Trophoblast cell (in vitro differentiated cells and primary cell): ENCODE data around the gene PDCD2.

Experiments
- DNase-seq, 2 donors: peaks; one replicate each; pipeline ENCODE4 v3.0.0-alpha.2; 2016
- H2AFZ ChIP-seq: 2 replicates; pipeline ENCODE4 v1.6.1; 2013; ENCODE audit warnings: low read length, moderate library complexity, mild to moderate bottlenecking; ENCODE audit not compliant: insufficient read depth, poor library complexity
- H2AK5ac ChIP-seq: 2 replicates; pipeline ENCODE4 v1.6.1; 2013; ENCODE audit warnings: mild to moderate bottlenecking, low read length
- H2BK120ac ChIP-seq: 2 replicates; pipeline ENCODE4 v1.6.1; 2013; ENCODE audit warnings: low read length, mild to moderate bottlenecking, moderate library complexity; ENCODE audit not compliant: insufficient read depth, poor library complexity
- H2BK12ac ChIP-seq: 2 replicates; pipeline ENCODE4 v1.6.1; 2013; ENCODE audit warnings: mild to moderate bottlenecking, low read length, moderate library complexity
- H2BK5ac ChIP-seq: 2 replicates; pipeline ENCODE4 v1.6.1; 2013; ENCODE audit warnings: low read length, low read depth, moderate library complexity, mild to moderate bottlenecking; ENCODE audit not compliant: poor library complexity
- H3K14ac ChIP-seq: 2 replicates; pipeline ENCODE4 v1.6.1; 2013; ENCODE audit warnings: mild to moderate bottlenecking, low read length
- H3K18ac ChIP-seq: 2 replicates; pipeline ENCODE4 v1.6.1; 2013; ENCODE audit warnings: mild to moderate bottlenecking, low read length
- H3K23ac ChIP-seq: 2 replicates; pipeline ENCODE4 v1.6.1; 2013; ENCODE audit warnings: low read length
- H3K27ac ChIP-seq: 2 replicates; pipeline ENCODE4 v1.5.1; 2013; ENCODE audit warnings: low read depth, mild to moderate bottlenecking, inconsistent platforms, low read length, moderate library complexity
- H3K27me3 ChIP-seq: 2 replicates; pipeline ENCODE4 v1.6.1; 2013; ENCODE audit warnings: inconsistent platforms, mild to moderate bottlenecking, low read length, moderate library complexity; ENCODE audit not compliant: insufficient read depth
- H3K36me3 ChIP-seq, 2 experiments: 1 replicate in 1 of 2; 2 replicates in 1 of 2; pipeline ENCODE4 v1.6.1; 2013; ENCODE audit warnings: low read length in 2 of 2, mild to moderate bottlenecking in 2 of 2, moderate library complexity in 1 of 2; ENCODE audit not compliant: insufficient read depth in 2 of 2, control insufficient read depth in 1 of 2
- H3K4ac ChIP-seq: 2 replicates; pipeline ENCODE4 v1.6.1; 2013; ENCODE audit warnings: low read depth, mild to moderate bottlenecking, low read length, moderate library complexity
- H3K4me1 ChIP-seq, 2 experiments: 1 replicate in 1 of 2; 2 replicates in 1 of 2; pipeline ENCODE4 v1.6.1; 2013; ENCODE audit warnings: low read length in 2 of 2, mild to moderate bottlenecking in 2 of 2, moderate library complexity in 1 of 2; ENCODE audit not compliant: insufficient read depth in 2 of 2, control insufficient read depth in 1 of 2
- H3K4me2 ChIP-seq: 2 replicates; pipeline ENCODE4 v1.6.1; 2013; ENCODE audit warnings: inconsistent platforms, mild to moderate bottlenecking, low read length, moderate library complexity
- H3K4me3 ChIP-seq: 2 replicates; pipeline ENCODE4 v1.5.1; 2013; ENCODE audit warnings: mild to moderate bottlenecking, low read depth, low read length, inconsistent platforms
- H3K79me1 ChIP-seq: one replicate; pipeline ENCODE4 v1.6.1; 2013; ENCODE audit warnings: low read length
- H3K79me2 ChIP-seq: 2 replicates; pipeline ENCODE4 v1.6.1; 2013; ENCODE audit warnings: low read length, mild to moderate bottlenecking; ENCODE audit not compliant: control insufficient read depth, insufficient read depth, poor library complexity
- H3K9ac ChIP-seq: 2 replicates; pipeline ENCODE4 v1.6.1; 2013; ENCODE audit warnings: mild to moderate bottlenecking, low read length
- H3K9me3 ChIP-seq: 2 replicates; pipeline ENCODE4 v1.6.1; 2013; ENCODE audit warnings: low read depth, mild to moderate bottlenecking, control low read depth, inconsistent platforms, low read length; ENCODE audit not compliant: insufficient read depth
- H4K12ac ChIP-seq: 2 replicates; pipeline ENCODE4 v1.6.1; 2013; ENCODE audit warnings: low read depth, mild to moderate bottlenecking, low read length, moderate library complexity
- H4K8ac ChIP-seq: 2 replicates; pipeline ENCODE4 v1.6.1; 2013; ENCODE audit warnings: low read depth, mild to moderate bottlenecking, low read length, moderate library complexity
- H4K91ac ChIP-seq: one replicate; pipeline ENCODE4 v1.6.1; 2013; ENCODE audit warnings: low read depth, mild to moderate bottlenecking, low read length, moderate library complexity
- WGBS: extraction: QIAGEN DNeasy Blood & Tissue Kit; methylation state at CpG from one replicate; pipeline ENCODE4 v1.1.7; 2013; ENCODE audit warnings: missing lambda C conversion rate; ENCODE audit not compliant: insufficient read length, insufficient coverage; ENCODE audit errors: extremely low coverage; 5-methylcytosine and 5-hydroxymethylcytosine counted together

Gene PDCD2

DNA sequence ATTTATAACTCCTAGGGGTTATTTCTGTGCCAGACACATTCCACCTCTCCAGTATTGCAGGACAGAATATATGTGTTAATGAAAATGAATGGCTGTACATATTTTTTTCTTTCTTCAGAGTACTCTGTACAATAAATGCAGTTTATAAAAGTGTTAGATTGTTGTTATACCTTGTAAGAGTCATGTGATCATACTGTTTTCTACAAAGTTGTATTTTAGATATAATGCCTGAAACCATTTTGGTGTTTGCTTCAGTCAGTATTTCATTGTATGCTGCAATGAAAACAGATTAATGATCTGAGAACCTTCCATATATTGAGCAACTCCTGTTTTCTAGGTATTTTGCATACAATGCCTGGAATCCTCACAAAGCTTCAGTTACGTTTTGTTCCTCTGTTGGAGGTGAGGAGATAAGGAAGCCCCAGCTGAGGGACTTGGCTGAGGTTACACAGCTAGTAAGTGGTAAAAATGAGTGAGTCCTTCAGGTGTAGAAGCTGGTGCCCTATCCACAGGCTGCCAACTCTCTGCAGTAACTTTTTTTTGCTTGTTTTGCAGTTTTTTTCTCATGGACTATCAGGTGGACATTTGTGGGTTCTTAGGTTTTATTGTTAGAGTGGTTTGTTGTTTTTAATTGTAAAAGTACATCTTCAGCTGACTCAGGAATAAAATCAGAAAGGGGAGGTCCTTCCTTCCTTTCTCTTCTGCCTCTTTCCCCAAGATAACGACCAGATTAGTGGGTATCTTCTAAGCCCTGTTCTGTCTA lies 11.6 kb downstream of the PDCD2 start:
- Histone ChIP-seq H3K23ac (no peak overlapping the region), H3K27me3 (no peaks in the 10 kb centered on the region), H2BK120ac (no peak overlapping the region), H3K18ac (no peak overlapping the region), H4K8ac (no peak overlapping the region), H3K4me3 (no peak overlapping the region), H2BK12ac (no peak overlapping the region), H3K14ac (no peak overlapping the region), H3K4me2 (no peak overlapping the region), H4K91ac (no peak overlapping the region), H2BK5ac (no peak overlapping the region), H3K9ac (no peak overlapping the region), H3K4me1 (no peaks in the 10 kb centered on the region), H3K36me3 (peaks cover 18 to 32% of the 10 kb centered on the region in 2 experiments), H3K27ac (no peak overlapping the region), H3K4ac (no peak overlapping the region), H2AFZ (no peak overlapping the region), H3K79me1 (no peaks in the 10 kb centered on the region), H3K9me3 (no peaks in the 10 kb centered on the region), H2AK5ac (no peak overlapping the region), H3K79me2 (no peaks in the 10 kb centered on the region), H4K12ac (no peak overlapping the region)
- WGBS = no CpG with 5 or more reads among the region's 2 CpGs
- DNase-seq = no peak

- Histone ChIP-seq H2BK12ac (no peak overlapping the region), H3K79me2 (no peaks in the 10 kb centered on the region), H3K23ac (no peak overlapping the region), H3K9me3 (no peaks in the 10 kb centered on the region), H4K12ac (no peak overlapping the region), H2BK120ac (no peak overlapping the region), H3K36me3 (peaks cover 20 to 26% of the 10 kb centered on the region in 2 experiments), H3K27ac (no peak overlapping the region), H3K14ac (no peak overlapping the region), H4K8ac (no peak overlapping the region), H2BK5ac (no peak overlapping the region), H3K4me2 (no peak overlapping the region), H4K91ac (no peak overlapping the region), H2AK5ac (no peak overlapping the region), H2AFZ (no peak overlapping the region), H3K4me1 (no peaks in the 10 kb centered on the region), H3K4ac (no peak overlapping the region), H3K27me3 (no peaks in the 10 kb centered on the region), H3K9ac (no peak overlapping the region), H3K18ac (no peak overlapping the region), H3K4me3 (no peak overlapping the region), H3K79me1 (no peaks in the 10 kb centered on the region)
- peak in 1 of 2 donors; percentile 62 for DNase-seq
- no CpG with 5 or more reads among the region's 8 CpGs for WGBS
These were observed 19.4 kb downstream of the PDCD2 start for GRCh38 chr6:170564936-170565530.

- Histone ChIP-seq H3K18ac (no peak overlapping the region), H3K23ac (no peak overlapping the region), H3K79me2 (peaks cover 1% of the 10 kb centered on the region), H3K9ac (no peak overlapping the region), H2BK120ac (no peak overlapping the region), H2BK12ac (no peak overlapping the region), H4K12ac (no peak overlapping the region), H3K4me1 (no peaks in the 10 kb centered on the region), H3K79me1 (no peaks in the 10 kb centered on the region), H4K8ac (no peak overlapping the region), H3K36me3 (peaks cover 9 to 17% of the 10 kb centered on the region in 2 experiments), H3K4me3 (no peak overlapping the region), H3K9me3 (no peaks in the 10 kb centered on the region), H2BK5ac (no peak overlapping the region), H3K4ac (no peak overlapping the region), H3K27me3 (no peaks in the 10 kb centered on the region), H2AK5ac (no peak overlapping the region), H4K91ac (no peak overlapping the region), H3K14ac (no peak overlapping the region), H3K4me2 (no peak overlapping the region), H2AFZ (no peak overlapping the region), H3K27ac (no peak overlapping the region)
- WGBS = no CpG with 5 or more reads among the region's 4 CpGs
- DNase-seq = no peak
These were observed 22.9 kb downstream of the PDCD2 start for GRCh38 chr6:170561555-170561954.

DNA sequence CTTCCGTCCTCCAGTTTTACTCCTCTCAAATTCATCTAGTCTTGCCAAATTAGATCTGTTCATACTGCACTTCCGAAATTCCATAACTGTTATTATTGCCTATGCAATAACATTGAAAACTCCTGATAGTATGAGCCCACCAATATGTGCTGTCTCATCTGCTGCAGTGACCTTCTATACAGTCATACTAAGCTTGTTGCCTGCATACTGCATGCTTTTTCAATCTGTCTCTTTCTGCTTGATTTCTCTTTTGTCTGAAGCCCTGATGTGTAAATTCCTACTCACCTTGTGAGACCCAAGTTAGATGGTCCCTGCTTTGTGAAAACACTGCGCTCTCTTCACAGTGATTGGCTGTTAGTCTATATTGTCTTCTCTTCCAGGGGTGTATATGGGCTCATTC lies 29.1 kb downstream of the PDCD2 start:
- H2BK12ac ChIP-seq = no peak overlapping the region
- no peak overlapping the region for H3K14ac ChIP-seq
- no peak overlapping the region for H2BK120ac ChIP-seq
- WGBS = no CpG with 5 or more reads among the region's 3 CpGs
- peaks cover 2 to 5% of the 10 kb centered on the region in 2 experiments for H3K4me1 ChIP-seq
- no peak overlapping the region for H3K9ac ChIP-seq
- peaks cover 14% of the 10 kb centered on the region for H3K79me2 ChIP-seq
- peak overlapping the region; percentile 3 for H3K4ac ChIP-seq
- H3K4me3 ChIP-seq = no peak overlapping the region
- DNase-seq = no peak
- H3K4me2 ChIP-seq = peak overlapping the region; percentile 93
- H2BK5ac ChIP-seq = no peak overlapping the region
- H3K36me3 ChIP-seq = peaks cover 1 to 2% of the 10 kb centered on the region in 2 experiments
- no peak overlapping the region for H2AK5ac ChIP-seq
- H4K8ac ChIP-seq = no peak overlapping the region
- H3K23ac ChIP-seq = no peak overlapping the region
- H3K18ac ChIP-seq = no peak overlapping the region
- no peak overlapping the region for H4K12ac ChIP-seq
- no peak overlapping the region for H4K91ac ChIP-seq
- H3K27me3 ChIP-seq = no peaks in the 10 kb centered on the region
- peaks cover 9% of the 10 kb centered on the region for H3K79me1 ChIP-seq
- H3K9me3 ChIP-seq = no peaks in the 10 kb centered on the region
- H3K27ac ChIP-seq = no peak overlapping the region
- no peak overlapping the region for H2AFZ ChIP-seq
